Skeletal muscle cell (primary cell): ENCODE measurements around the gene RNF26.
A peak's percentile ranks its signal among the peaks of the same experiment; 100 is the strongest.

Source experiments
- DNase-seq: peaks from one replicate; pipeline ENCODE4 v3.0.0-alpha.2; 2010; ENCODE audit warnings: low read depth
- H3K4me3 ChIP-seq: 2 replicates; pipeline ENCODE4 v1.5.1; 2011; ENCODE audit warnings: low read depth, mild to moderate bottlenecking, control low read depth, low read length, moderate library complexity

Gene RNF26

DNA sequence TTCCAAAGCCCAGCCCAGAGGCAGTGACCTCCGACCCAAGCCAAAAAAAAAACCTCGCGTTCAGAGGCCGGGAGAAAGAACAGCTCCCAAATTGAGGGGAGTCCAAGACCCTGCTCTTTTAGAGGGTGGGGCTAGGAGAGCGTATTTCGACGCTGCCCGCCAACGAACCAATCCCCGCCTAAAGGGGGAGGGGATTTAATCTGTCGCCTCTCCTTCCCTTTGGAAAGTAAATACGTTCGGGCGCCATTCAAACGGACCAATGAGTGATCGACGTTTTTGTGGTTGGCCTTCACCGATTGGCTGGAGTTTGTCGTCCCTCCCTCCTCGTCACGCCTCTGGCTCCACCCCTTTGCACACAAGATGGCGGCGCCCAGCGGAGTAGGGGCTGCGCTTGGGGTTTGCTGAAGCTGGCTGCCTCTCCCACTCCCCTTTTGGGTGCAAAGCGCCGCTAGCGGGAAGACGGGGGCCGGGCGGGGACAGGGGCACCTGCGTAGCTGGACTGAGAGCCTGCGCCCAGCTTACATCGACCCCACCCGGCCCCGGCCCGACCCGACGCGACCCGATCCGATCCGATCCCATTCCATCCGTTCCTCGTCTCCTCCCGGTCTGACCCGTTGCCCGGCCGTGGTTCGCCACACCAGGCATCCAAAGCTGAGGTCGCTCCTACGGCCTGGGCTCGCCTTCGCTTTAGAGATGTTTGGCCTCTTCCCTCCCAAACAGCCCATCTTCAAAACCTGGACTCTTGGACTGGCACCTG is at the start of gene RNF26:
Gene RNF26 (plus strand): TSS at position 354 of the 757 bp plus-strand sequence. CDS start 596 bp downstream, outside the sequence.
- peak within 1 kb of the TSS; percentile 86 for H3K4me3 ChIP-seq
- peak; percentile 92 for DNase-seq

DNA sequence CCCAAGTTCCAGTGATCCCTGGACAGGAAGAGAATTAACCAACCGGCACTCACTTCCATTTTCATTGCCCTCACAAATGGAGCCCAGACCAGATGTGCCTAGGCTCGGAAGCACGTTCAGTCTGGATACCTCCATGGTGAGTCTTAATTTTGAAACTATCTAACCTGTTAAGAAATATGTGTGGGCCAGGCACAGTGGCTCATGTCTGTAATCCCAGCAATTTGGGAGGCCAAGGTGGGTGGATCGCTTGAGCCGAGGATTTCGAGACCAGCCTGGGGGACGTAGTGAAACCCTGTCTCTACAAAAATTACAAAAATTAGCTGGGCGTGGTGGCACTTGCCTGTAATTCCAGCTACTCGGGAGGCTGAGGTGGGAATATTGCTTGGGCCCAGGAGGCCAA is 48.9 kb upstream of the RNF26 start:
- DNase-seq: no peak
- no peak overlapping the region for H3K4me3 ChIP-seq

DNA sequence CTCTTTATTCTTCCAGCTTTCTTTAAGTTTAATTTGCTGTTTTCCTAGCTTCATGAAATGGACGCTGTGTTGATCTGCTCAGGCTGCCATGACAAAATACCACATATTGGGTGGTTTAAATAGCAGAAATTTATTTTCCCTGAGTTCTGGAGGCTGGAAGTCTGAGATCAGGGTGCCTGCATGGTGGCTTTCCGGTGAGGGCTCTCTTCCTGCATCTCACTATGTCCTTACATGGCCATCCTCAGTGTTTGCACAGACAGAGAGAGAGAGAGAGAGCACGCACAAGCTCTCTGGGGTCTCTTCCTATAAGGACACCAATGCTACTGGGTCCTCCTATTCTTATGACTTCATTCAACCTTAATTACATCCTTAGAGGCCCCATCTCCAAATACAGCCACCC is 46.1 kb upstream of the RNF26 start:
- no peak for DNase-seq
- no peak overlapping the region for H3K4me3 ChIP-seq

DNA sequence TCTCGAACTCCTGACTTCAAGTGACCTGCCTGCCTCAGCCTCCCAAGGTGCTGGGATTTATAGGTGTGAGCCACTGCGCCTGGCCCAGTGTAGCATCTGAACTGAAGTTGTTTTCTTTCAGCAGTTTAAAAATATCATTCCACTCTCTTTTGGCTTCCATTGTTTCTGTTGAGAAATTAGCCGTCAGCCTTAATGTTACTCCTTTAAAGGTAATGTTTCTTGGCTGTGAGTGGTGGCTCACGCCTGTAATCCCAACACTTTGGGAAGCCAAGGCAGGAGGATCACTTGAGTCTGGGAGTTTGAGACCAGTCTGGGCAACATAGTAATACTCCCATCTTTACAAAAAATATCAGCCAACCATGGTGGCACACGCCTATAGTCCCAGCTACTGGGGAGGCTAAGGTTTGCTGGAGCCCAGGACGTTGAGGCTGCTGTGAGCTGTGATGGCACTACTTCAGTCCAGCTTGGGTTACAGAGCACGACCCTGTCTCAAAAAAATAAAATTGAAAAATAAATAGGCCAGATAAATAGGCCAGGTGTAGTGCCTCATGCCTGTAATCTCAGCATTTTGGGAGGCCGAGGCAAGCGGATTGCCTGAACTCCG is 43.3 kb upstream of the RNF26 start:
- DNase-seq: no peak
- H3K4me3 ChIP-seq: no peak overlapping the region

DNA sequence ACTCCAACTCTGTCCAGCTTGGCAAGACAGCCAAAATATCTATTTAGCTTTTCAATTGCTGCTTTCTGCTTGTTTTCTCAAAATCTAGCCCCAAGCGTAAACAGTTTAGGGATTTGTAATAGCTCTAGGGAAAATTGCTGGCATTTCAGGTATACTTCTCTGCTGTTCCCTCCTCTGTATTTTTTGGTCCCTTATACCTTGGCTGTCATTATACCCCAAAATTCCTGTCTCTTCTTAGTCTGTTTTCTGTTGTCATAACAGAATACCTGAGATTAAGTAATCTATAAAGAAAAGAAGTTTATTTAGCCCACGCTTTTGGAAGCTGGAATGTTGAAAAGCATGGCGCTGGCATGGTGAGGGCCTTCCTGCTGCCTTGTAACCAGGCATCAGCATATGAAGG is 40.9 kb upstream of the RNF26 start:
- no peak overlapping the region for H3K4me3 ChIP-seq
- DNase-seq: no peak

DNA sequence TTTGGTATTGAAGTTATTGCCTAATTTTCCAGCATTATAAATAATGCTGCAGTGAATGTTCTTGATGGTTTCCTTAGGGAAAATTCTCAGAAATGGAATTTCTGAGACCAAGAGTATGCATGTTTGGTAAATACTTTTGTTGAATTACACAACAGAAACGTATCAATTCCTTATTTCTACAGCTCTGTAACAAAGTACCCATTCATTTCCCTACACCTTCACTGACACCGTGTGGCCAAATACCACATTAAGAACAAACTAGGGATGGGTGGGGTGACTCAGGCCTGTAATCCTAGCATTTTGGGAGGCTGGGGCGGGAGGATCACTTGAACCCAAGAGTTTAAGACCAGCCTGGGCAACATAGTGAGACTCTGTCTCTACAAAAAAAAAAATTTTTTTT is 39.1 kb upstream of the RNF26 start:
- H3K4me3 ChIP-seq: no peak overlapping the region
- no peak for DNase-seq

DNA sequence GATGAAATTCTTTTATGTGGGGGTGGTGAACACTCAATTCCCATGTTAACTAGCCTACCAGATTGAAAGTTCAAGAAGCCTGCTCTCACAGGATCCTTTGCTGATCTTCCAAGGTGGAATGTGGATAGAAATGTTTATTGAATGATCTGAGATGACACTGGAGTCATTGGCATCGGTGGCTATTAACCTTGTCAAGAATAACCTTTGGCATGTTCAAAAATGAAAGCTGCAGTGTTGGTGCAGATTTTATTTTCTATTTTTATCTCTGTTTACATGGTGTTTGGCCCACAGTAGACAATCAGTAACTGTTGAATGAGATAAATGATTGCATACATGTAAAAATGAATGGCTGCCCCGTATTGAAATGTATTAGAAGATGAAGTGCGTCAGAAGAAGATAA is 36.4 kb upstream of the RNF26 start:
- H3K4me3 ChIP-seq: no peak overlapping the region
- DNase-seq: no peak

DNA sequence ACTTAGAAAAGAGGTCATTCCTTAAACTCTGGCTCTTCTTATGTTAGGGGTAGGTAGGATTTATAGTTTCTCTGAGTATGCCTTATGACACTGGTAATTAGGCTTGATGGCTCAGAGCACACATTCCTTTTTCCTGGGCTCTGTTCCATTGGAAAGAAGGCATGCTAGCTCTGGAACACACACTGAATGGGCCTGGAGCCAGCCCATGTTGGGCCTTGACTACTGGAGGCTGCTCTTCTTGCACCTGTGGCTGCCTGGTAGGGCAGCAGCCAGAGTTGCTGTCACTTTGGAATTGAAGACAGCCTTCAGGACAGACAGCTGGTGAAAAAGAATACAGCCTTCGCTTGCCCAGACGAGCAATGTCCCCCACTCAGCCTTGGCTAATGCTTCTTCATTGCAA is 35.6 kb upstream of the RNF26 start:
- no peak overlapping the region for H3K4me3 ChIP-seq
- no peak for DNase-seq

DNA sequence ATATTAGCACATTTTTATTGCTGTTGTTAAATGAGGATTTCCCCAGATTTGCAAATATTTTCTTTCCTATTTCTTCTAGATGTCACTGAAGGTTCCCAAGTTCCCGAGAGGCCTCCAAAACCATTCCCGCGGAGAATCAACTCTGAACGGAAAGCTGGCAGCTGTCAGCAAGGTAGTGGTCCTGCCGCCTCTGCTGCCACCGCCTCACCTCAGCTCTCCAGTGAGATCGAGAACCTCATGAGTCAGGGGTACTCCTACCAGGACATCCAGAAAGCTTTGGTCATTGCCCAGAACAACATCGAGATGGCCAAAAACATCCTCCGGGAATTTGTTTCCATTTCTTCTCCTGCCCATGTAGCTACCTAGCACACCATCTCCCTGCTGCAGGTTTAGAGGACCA is 34.9 kb upstream of the RNF26 start:
- no peak overlapping the region for H3K4me3 ChIP-seq
- DNase-seq: no peak

DNA sequence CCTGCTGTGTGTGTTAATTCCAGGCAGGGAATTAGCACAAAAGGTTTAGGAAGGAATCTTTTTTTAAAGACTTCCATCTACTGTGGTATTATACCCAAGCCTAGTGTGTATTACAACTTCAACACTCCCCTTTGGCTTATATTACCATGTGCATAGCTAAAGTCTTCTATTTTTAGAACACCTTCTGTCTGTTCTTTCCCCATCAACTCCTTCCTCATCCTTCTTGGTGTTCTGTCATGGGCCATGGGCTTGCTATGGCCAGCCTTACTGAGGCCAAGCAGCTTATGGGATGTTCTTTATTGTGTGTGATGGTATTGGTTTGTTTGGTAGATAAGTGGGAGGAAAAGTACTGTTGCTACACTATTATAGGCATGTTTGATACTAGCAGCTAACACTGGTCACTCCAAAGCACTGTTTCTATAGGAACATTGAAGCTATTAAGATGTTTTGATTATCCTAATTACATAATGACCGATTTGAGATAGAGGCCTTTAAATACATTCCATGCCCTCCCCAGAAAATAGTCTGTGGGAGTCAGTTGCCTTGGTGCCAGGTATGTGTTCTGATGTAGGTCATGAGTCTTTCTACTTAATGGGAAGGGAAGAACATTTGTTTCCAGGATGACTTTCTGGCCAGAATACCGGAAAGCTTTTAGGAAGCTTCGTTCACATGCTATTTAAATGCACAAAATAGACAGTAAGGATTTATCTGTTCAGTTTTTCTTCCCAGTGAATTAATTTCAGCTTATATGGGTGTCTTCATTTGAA is 33.9 kb upstream of the RNF26 start:
- DNase-seq: no peak
- H3K4me3 ChIP-seq: no peak overlapping the region

DNA sequence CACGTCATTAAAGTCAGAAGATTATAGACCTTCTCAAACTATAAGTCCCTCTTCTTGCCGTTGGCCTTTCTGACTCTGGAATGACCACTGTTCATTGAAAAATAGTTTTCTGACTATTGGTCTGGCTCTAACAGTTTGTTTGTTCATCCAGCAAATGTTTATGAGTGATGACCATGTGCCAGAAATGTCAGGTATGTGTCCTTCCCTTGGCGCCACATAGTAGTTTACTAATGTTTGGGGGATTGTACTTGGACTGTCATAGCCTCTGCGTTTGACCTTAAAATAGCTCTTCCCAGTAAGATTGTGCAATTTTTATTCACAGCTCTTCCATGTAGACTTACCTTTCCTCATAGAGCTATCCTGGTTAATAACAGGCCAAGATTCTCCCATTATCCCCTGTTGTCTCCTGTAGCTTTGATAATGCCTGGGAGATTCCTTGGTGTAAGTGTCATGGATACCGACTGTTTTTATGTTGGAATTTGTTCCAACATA is 31.1 kb upstream of the RNF26 start:
- no peak overlapping the region for H3K4me3 ChIP-seq
- DNase-seq: no peak

DNA sequence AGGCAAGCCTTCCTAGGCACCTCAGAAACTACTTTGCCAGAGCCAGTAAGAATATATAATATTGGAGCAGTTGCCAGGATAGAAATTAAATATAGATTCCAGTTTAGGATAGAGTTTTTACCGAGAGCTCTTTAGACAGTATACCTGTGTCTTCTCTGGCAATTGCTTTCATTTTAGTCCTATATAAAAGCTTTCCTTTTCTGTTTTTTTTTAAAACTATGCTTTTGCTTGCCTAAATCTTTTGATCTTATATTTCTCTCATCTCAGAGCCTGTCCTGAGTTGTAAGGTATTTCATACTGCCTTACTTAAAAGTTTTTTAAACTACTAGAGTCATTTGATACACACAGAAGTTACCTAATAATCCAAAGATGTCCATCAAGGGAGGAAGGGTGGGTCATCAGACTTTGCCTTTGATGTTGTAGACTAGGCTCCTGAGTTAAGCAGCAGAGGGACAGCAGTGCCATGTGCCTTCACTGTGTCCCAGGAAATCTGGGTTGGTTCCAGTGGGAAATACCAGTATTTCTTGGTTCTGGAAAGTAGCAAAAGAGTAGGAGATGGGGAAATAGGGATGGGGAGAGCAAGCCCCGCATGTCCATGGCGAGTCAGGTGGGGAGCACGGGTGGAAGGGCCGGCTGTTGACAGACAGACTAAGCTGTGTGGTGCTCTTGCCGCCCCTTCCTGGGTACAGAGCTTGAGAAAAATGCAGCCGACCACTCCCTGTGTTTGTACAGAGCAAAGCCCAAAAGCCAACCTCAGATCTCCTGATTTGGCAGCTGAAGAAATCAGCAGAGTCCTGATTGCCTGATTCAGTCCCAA is 28.6 kb upstream of the RNF26 start:
- no peak for DNase-seq
- H3K4me3 ChIP-seq: no peak overlapping the region

DNA sequence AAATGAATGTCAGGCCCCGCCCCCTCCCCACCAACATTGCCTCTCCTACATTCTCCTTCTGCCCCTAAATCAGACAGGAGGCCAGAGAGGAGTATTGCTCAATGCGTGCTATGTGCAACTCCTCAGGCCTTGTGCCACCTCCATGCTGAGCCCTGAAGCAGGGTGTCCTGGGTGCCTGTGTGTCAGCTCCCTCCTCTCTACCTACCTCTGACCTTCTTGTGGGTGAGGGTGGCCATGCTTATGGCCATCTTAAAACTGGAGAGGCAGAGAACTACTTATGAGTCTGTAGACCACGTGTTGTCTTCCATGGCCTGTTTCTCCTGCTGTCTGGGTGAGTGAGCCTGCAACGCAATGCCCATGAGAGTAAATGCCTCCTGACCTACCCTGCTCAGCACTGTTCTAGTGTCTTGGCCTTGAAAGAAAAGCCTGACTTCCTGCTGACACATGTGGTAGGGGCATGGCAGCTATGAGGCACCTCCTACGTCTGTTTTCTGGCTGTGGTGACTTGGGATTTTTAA is 27.9 kb upstream of the RNF26 start:
- peak; percentile 41 for DNase-seq
- no peak overlapping the region for H3K4me3 ChIP-seq

DNA sequence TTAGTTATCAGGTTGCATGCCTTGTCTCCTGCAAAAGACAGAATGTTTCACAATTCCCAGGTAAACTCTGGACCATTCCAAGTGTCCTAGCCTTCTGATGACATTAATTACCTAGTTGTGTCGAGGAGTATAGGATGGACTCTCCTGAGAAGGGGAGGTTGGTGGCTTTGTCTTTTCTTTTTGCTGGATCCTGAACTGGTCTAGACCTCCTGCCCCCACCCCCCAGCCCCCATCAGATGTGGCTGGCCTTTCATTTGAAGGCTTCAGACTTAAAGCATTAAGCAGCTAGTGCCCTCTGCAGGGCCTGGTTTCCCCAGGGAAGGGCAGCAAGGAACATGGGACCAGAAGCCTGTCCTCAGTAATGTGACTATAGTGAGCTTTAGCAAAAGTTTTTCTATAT is 27.1 kb upstream of the RNF26 start:
- H3K4me3 ChIP-seq: no peak overlapping the region
- DNase-seq: no peak

DNA sequence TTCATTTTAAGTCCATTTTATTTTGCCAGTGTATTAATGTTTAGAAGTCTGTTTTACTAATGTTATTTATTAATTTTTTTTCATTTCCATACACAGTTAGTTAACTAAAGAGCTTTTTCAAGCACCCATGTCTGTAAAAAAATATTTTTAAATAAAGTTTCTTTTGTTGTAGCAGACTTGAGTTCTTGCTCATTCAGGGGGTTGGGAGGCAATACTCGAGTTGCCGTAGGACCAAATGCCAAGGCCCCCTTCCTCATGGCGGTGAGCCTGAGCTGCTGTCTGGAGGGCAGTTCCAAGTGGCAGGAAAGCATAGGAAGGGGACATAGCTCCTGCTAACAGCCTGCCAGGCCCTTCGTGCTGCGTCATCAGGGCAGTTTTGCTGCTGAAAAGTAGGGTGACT is 26.4 kb upstream of the RNF26 start:
- no peak overlapping the region for H3K4me3 ChIP-seq
- no peak for DNase-seq

DNA sequence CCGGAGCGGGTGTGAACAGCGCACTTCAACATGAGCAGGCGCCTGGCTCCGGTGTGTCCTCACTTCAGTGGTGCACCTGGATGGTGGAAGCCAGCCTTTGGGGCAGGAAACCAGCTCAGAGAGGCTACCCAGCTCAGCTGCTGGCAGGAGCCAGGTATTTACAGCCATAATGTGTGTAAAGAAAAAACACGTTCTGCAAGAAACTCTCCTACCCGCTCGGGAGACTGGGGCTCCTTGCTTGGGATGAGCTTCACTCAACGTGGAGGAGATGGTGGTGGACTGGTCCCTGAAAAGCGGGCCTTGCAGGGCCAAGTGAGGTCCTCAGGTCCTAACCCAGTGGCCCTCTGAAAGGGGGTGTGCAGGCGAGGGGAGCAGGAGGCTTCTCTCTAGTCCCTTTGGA is 24.9 kb upstream of the RNF26 start:
- no peak overlapping the region for H3K4me3 ChIP-seq
- DNase-seq: no peak

DNA sequence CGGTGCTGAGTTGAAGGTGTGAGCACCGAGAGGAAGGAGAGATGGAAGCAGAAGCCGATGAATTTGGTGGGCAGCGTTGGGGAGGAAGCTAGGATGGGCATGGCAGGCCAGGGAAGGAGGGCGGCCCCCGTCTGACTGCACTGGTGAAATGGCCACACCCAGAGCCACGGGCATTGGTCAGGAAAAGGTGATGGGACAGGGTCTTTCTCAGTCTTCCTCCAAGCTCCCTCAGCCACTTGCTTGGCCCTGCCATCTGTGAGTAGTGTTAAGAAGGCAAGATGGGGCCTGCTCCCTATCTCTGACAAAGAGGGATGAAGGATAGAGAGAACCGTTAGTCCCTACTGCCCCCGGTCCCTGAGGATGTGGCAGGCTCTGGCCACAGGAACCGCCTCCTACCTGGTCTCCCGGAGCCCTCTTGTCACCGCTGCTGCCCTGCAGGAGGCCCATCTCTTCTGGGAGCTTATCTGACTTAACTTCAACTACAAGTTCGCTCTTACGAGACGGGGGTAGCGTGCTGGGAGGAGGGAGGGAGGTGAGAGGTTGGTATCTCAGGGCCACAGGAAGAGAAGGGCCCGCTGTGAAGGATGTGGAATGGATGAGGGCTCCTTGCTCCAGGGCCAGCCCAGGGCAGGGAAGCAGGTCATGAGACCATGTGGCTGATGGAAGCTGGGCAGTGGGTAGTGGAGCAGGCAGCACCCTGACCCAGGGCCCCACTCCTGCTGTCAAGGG is 24.2 kb upstream of the RNF26 start:
- no peak for DNase-seq
- H3K4me3 ChIP-seq: no peak overlapping the region

DNA sequence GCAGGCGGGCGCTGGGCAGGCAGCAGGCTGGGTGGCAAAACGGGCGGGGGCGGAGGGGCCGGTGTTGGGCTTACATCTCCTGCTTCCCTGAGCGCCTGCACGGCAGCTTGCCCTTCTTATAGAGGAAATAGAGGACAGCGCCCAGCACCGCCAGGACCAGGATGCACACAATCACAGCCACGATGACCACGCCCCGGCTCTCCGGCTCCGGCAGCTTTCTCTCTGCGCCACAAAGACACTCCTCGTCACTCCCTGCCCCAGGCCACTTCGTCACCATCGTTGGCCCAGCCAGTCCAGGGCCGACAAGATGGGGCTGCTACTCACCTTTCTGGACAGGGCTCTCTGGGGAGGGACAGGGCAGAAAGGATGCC is 23.7 kb upstream of the RNF26 start:
- H3K4me3 ChIP-seq: no peak overlapping the region
- no peak for DNase-seq

DNA sequence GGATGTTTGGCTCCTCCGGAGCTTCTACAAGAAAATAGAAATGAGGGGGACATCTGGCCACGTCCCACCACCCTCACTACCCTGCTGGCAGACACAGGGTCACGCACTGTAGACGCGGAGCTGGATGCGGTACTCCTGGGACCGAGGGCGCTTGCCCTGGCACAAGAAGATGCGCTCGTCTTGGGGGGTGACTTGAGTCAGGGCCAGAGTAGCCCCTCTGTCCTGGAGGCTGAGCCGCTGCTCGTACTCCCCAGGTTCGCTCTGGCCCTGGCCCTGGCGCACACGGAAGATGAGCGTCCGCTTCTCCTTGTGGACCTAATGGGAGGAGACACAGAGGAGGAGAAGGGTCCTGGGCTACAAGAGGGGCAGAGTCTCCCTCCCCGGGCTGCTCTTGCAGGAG is 19.6 kb upstream of the RNF26 start:
- no peak overlapping the region for H3K4me3 ChIP-seq
- no peak for DNase-seq
